Mesendoderm (in vitro differentiated cells): Measurements from ENCODE around the gene RNF175.
"Not testable (repeated sequence)": the region's sequence is repeated elsewhere in the genome, so short reads cannot be mapped to it uniquely, and the experiment has no call there.

ENCODE experiments used
- DNase-seq: peaks from one replicate; pipeline ENCODE4 v3.0.0; 2013
- H2AK5ac ChIP-seq: 2 replicates; pipeline ENCODE4 v1.6.1; 2013; ENCODE audit warnings: low read length, inconsistent platforms
- H2BK120ac ChIP-seq: 2 replicates; pipeline ENCODE4 v1.6.1; 2013; ENCODE audit warnings: low read depth, mild to moderate bottlenecking, low read length, moderate library complexity, mixed read lengths
- H2BK15ac ChIP-seq: replicated peaks from 2 replicates; pipeline ENCODE4 v1.6.1; 2013; ENCODE audit warnings: low read depth, mild to moderate bottlenecking, moderate library complexity
- H2BK5ac ChIP-seq: 2 replicates; pipeline ENCODE4 v1.6.1; 2013; ENCODE audit warnings: low read length, inconsistent platforms
- H3K18ac ChIP-seq: 2 replicates; pipeline ENCODE4 v1.6.1; 2013; ENCODE audit warnings: mild to moderate bottlenecking, low read length, mixed read lengths
- H3K23ac ChIP-seq: one replicate; pipeline ENCODE4 v1.6.1; 2013; ENCODE audit warnings: low read length
- H3K27ac ChIP-seq: 2 replicates; pipeline ENCODE4 v1.5.1; 2013; ENCODE audit warnings: low read depth, mild to moderate bottlenecking, inconsistent platforms, low read length, moderate library complexity
- H3K27me3 ChIP-seq: 2 replicates; pipeline ENCODE4 v1.6.1; 2013; ENCODE audit warnings: low read length, control low read depth, mild to moderate bottlenecking, inconsistent platforms; ENCODE audit not compliant: insufficient read depth, poor library complexity
- H3K36me3 ChIP-seq: 2 replicates; pipeline ENCODE4 v1.6.1; 2013; ENCODE audit warnings: low read length, inconsistent platforms; ENCODE audit not compliant: control insufficient read depth, insufficient read depth
- H3K4ac ChIP-seq: one replicate; pipeline ENCODE4 v1.6.1; 2013; ENCODE audit warnings: low read depth, mild to moderate bottlenecking, low read length, moderate library complexity
- H3K4me1 ChIP-seq: 2 replicates; pipeline ENCODE4 v1.6.1; 2013; ENCODE audit warnings: low read depth, low read length, inconsistent platforms; ENCODE audit not compliant: control insufficient read depth
- H3K4me2 ChIP-seq: 2 replicates; pipeline ENCODE4 v1.6.1; 2013; ENCODE audit warnings: low read length
- H3K4me3 ChIP-seq: 2 replicates; pipeline ENCODE4 v1.5.1; 2013; ENCODE audit warnings: mild to moderate bottlenecking, low read length
- H3K56ac ChIP-seq: one replicate; pipeline ENCODE4 v1.6.1; 2013; ENCODE audit warnings: low read length
- H3K79me1 ChIP-seq: 2 replicates; pipeline ENCODE4 v1.6.1; 2013; ENCODE audit warnings: low read length, inconsistent platforms
- H3K79me2 ChIP-seq: 2 replicates; pipeline ENCODE4 v1.6.1; 2013; ENCODE audit warnings: mild to moderate bottlenecking, low read length; ENCODE audit not compliant: control insufficient read depth, insufficient read depth
- H3K9ac ChIP-seq: 2 replicates; pipeline ENCODE4 v1.6.1; 2013; ENCODE audit warnings: low read length, inconsistent platforms
- H4K5ac ChIP-seq: one replicate; pipeline ENCODE4 v1.6.1; 2013; ENCODE audit warnings: low read length
- H4K8ac ChIP-seq: one replicate; pipeline ENCODE4 v1.6.1; 2013; ENCODE audit warnings: low read depth, mild to moderate bottlenecking, control low read depth, low read length, moderate library complexity
- WGBS: extraction: QIAGEN DNeasy Blood & Tissue Kit; methylation state at CpG from one replicate; pipeline ENCODE4 v1.1.7; 2013; ENCODE audit warnings: low lambda C conversion rate, missing lambda C conversion rate; ENCODE audit not compliant: insufficient coverage; ENCODE audit errors: extremely low coverage; 5-methylcytosine and 5-hydroxymethylcytosine counted together

RNF175 gene

DNA sequence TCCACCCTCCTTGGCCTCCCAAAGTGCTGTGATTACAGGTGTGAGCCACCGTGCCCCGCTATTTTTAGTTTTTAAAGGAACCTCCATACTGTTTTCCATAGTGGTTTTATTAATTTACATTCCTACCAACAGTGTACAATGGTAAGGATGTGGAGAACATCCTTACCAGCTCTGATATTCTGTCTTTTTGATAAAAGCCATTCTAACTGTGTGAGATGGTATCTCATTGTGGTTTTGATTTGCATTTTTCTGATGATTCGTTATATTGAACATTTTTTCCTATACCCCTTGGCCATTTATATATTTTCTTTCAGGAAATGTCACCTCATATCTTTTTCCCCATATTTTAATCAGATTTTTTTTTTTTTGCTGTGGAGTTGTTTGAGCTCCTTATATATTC is 90.0 kb downstream of the RNF175 start:
- no peak overlapping the region for H3K18ac ChIP-seq
- no peak overlapping the region for H3K4ac ChIP-seq
- no peak overlapping the region for H3K27ac ChIP-seq
- H3K4me2 ChIP-seq: no peak overlapping the region
- H2BK15ac ChIP-seq: no peak overlapping the region
- no peak overlapping the region for H3K56ac ChIP-seq
- H3K36me3 ChIP-seq: no peaks in the 10 kb centered on the region
- H3K4me1 ChIP-seq: no peaks in the 10 kb centered on the region
- H3K4me3 ChIP-seq: no peak overlapping the region
- H2BK5ac ChIP-seq: no peak overlapping the region
- H3K9ac ChIP-seq: no peak overlapping the region
- H2AK5ac ChIP-seq: no peak overlapping the region
- no CpG with 5 or more reads among the region's 3 CpGs for WGBS
- H4K8ac ChIP-seq: no peak overlapping the region
- no peak overlapping the region for H3K23ac ChIP-seq
- no peaks in the 10 kb centered on the region for H3K27me3 ChIP-seq
- no peak for DNase-seq
- H2BK120ac ChIP-seq: no peak overlapping the region
- no peaks in the 10 kb centered on the region for H3K79me1 ChIP-seq
- H4K5ac ChIP-seq: no peak overlapping the region
- H3K79me2 ChIP-seq: no peaks in the 10 kb centered on the region

DNA sequence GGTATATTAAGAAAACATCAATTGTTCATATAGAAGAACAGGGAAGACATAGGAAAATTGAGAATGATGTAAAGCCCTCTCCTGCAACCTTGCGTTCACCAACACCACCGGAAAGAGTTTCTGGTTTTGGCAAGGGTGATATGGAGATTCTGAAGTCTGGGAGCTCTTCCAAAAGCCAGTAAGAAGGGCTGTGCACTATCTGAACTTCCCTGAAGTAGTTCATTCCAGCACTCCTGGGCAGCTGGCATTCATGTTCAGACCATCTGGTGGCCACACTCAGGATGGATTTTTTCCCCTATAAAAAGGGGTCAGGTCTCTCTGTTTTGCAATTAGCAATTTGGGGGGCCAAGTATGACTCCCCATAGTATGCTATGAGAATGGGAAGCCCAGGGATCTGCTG is 91.2 kb downstream of the RNF175 start:
- H4K5ac ChIP-seq: no peak overlapping the region
- H3K27ac ChIP-seq: no peak overlapping the region
- H3K36me3 ChIP-seq: no peaks in the 10 kb centered on the region
- no peak overlapping the region for H3K56ac ChIP-seq
- no peak overlapping the region for H3K18ac ChIP-seq
- no peak for DNase-seq
- no peak overlapping the region for H2BK15ac ChIP-seq
- no peaks in the 10 kb centered on the region for H3K4me1 ChIP-seq
- no peaks in the 10 kb centered on the region for H3K79me1 ChIP-seq
- H4K8ac ChIP-seq: no peak overlapping the region
- H3K27me3 ChIP-seq: no peaks in the 10 kb centered on the region
- H2BK120ac ChIP-seq: no peak overlapping the region
- WGBS: no CpG with 5 or more reads among the region's 2 CpGs
- H3K9ac ChIP-seq: no peak overlapping the region
- H3K79me2 ChIP-seq: no peaks in the 10 kb centered on the region
- no peak overlapping the region for H2BK5ac ChIP-seq
- no peak overlapping the region for H3K4ac ChIP-seq
- no peak overlapping the region for H2AK5ac ChIP-seq
- no peak overlapping the region for H3K4me2 ChIP-seq
- H3K4me3 ChIP-seq: no peak overlapping the region
- no peak overlapping the region for H3K23ac ChIP-seq

DNA sequence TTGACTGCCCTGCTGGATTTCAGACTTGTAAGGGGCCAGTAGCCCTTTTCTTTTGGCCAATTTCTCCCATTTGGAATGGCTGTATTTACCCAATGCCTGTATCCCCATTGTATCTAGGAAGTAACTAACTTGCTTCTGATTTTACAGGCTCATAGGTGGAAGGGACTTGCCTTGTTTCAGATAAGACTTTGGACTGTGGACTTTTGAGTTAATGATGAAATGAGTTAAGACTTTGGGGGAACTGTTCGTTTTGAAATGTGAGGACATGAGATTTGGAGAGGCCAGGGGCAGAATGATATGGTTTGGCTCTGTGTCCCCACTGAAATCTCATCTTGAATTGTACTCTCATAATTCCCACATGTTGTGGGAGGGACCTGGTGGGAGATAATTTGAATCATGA is 93.3 kb downstream of the RNF175 start:
- H3K27me3 ChIP-seq, H2BK5ac ChIP-seq, H3K4me2 ChIP-seq, H3K4ac ChIP-seq, H2BK120ac ChIP-seq, H2BK15ac ChIP-seq, H3K18ac ChIP-seq, H2AK5ac ChIP-seq, H4K8ac ChIP-seq, H3K56ac ChIP-seq, H3K27ac ChIP-seq, H3K79me2 ChIP-seq, H3K4me3 ChIP-seq, H3K23ac ChIP-seq, H3K36me3 ChIP-seq, H3K79me1 ChIP-seq, H3K4me1 ChIP-seq, H3K9ac ChIP-seq, H4K5ac ChIP-seq, DNase-seq: not testable (repeated sequence)
- WGBS: no CpG with 5 or more reads among the region's 1 CpG

- Histone ChIP-seq H3K18ac (no peak overlapping the region), H3K27ac (no peak overlapping the region), H4K8ac (no peak overlapping the region), H3K36me3 (no peaks in the 10 kb centered on the region), H3K27me3 (no peaks in the 10 kb centered on the region), H3K4ac (no peak overlapping the region), H4K5ac (no peak overlapping the region), H3K79me2 (no peaks in the 10 kb centered on the region), H3K23ac (no peak overlapping the region), H3K79me1 (no peaks in the 10 kb centered on the region), H3K4me2 (no peak overlapping the region), H2AK5ac (no peak overlapping the region), H3K9ac (no peak overlapping the region), H2BK15ac (no peak overlapping the region), H3K4me3 (no peak overlapping the region), H2BK120ac (no peak overlapping the region), H2BK5ac (no peak overlapping the region), H3K56ac (no peak overlapping the region), H3K4me1 (no peaks in the 10 kb centered on the region)
- no peak for DNase-seq
- WGBS: no CpG with 5 or more reads among the region's 1 CpG
Observed at GRCh38 chr4:153663667-153664066, 96.2 kb downstream of the RNF175 start.

DNA sequence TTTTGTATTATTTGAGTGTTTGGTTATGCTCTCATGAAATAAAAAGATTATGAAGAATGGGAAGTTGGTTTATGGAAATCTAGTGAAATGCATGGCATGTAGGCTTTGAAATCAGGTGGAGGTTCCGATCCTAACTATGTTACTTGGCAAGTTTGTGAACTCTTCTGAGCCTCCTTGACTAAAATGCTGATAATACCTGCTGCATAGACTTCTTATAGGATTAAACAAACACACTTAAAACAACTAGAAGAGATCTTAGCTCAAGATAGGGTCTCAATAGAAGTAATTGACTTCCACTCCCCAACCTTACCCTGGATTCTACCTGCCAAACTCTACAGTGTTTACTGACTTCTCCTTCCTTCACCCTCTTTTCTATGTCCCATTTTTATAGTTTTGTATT is 97.9 kb downstream of the RNF175 start:
- no peak overlapping the region for H3K4ac ChIP-seq
- H3K27me3 ChIP-seq: no peaks in the 10 kb centered on the region
- no peak overlapping the region for H3K9ac ChIP-seq
- no peak for DNase-seq
- no peak overlapping the region for H2AK5ac ChIP-seq
- H2BK5ac ChIP-seq: no peak overlapping the region
- H3K56ac ChIP-seq: no peak overlapping the region
- no peak overlapping the region for H2BK15ac ChIP-seq
- no peak overlapping the region for H3K4me2 ChIP-seq
- no peaks in the 10 kb centered on the region for H3K79me1 ChIP-seq
- H4K8ac ChIP-seq: no peak overlapping the region
- H3K4me1 ChIP-seq: no peaks in the 10 kb centered on the region
- no peak overlapping the region for H2BK120ac ChIP-seq
- no peaks in the 10 kb centered on the region for H3K36me3 ChIP-seq
- H4K5ac ChIP-seq: no peak overlapping the region
- H3K4me3 ChIP-seq: no peak overlapping the region
- H3K79me2 ChIP-seq: no peaks in the 10 kb centered on the region
- no peak overlapping the region for H3K18ac ChIP-seq
- no peak overlapping the region for H3K27ac ChIP-seq
- no CpG with 5 or more reads among the region's 1 CpG for WGBS
- no peak overlapping the region for H3K23ac ChIP-seq

DNA sequence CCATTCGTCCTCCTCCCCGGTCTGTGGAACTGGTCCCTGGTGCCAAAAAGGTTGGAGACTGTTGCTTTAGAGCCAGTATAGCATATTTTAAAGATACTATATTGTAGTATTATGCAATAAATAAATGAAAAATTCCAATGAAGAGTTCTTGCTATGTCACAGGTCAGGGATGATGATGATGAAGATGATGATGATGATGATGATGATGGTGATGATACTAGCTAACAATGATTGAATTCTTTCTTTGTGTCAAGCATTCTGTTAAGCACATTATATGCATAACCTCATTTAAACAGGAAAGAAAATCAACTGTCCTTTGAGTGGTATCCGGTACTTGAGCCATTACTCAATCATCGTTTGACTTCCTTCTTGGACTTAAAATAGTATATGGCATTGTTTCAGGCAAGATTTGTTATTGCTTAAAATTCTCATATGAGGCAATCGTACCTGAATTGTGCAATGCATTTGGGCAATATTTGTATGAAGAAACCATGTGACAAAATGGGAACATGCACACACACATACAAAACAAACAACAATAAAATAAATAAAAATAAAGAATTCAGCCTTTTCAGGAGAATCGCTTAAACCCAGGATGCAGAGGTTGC is 98.5 kb downstream of the RNF175 start:
- H3K56ac ChIP-seq: no peak overlapping the region
- no peak overlapping the region for H3K9ac ChIP-seq
- H3K36me3 ChIP-seq: no peaks in the 10 kb centered on the region
- H3K79me1 ChIP-seq: no peaks in the 10 kb centered on the region
- no peak overlapping the region for H2BK15ac ChIP-seq
- no peaks in the 10 kb centered on the region for H3K4me1 ChIP-seq
- no peaks in the 10 kb centered on the region for H3K27me3 ChIP-seq
- H4K5ac ChIP-seq: no peak overlapping the region
- no peak overlapping the region for H2AK5ac ChIP-seq
- H4K8ac ChIP-seq: no peak overlapping the region
- H3K4me3 ChIP-seq: no peak overlapping the region
- H3K79me2 ChIP-seq: no peaks in the 10 kb centered on the region
- no peak overlapping the region for H3K4me2 ChIP-seq
- H3K27ac ChIP-seq: no peak overlapping the region
- no CpG with 5 or more reads among the region's 6 CpGs for WGBS
- no peak overlapping the region for H3K23ac ChIP-seq
- H3K4ac ChIP-seq: no peak overlapping the region
- H2BK5ac ChIP-seq: no peak overlapping the region
- no peak for DNase-seq
- no peak overlapping the region for H2BK120ac ChIP-seq
- no peak overlapping the region for H3K18ac ChIP-seq
